Urinary bladder (tissue), 4 donors: Measurements from ENCODE around the gene PTPRO. TPM values are rescaled to one million over a fixed set of nuclear protein-coding genes. Genes with fewer than 3 reads are reported as not detected.
"Not testable (repeated sequence)": the region's sequence is repeated elsewhere in the genome, so short reads cannot be mapped to it uniquely, and the experiment has no call there.

Experiments used
- DNase-seq: peaks from one replicate; pipeline ENCODE4 v3.0.0-alpha.2; 2015; ENCODE audit errors: extremely low spot score
- H3K27ac ChIP-seq: one replicate; pipeline ENCODE4 v1.5.1; 2013; ENCODE audit warnings: low read depth, mild to moderate bottlenecking, moderate library complexity
- H3K36me3 ChIP-seq: one replicate; pipeline ENCODE4 v1.6.1; 2013; ENCODE audit warnings: mild to moderate bottlenecking, moderate library complexity; ENCODE audit not compliant: insufficient read depth
- H3K4me1 ChIP-seq: one replicate; pipeline ENCODE4 v1.6.1; 2013; ENCODE audit warnings: mild to moderate bottlenecking, moderate library complexity; ENCODE audit not compliant: insufficient read depth
- H3K4me3 ChIP-seq: one replicate; pipeline ENCODE4 v1.5.1; 2013; ENCODE audit warnings: low read depth, low read length
- WGBS: extraction: QIAGEN DNeasy Blood & Tissue Kit; methylation state at CpG from one replicate; pipeline ENCODE4 v1.1.7; 2013; 5-methylcytosine and 5-hydroxymethylcytosine counted together
- polyA plus RNA-seq: library from polyadenylated mRNA; stranded (reverse); fragments of 200-250 nt; gene quantifications from one replicate; pipeline ENCODE4 v1.2.3, GENCODE V29; 2013
- total RNA-seq: library from RNA; depleted of rRNA; stranded (reverse); fragments of >200 nt; gene quantifications from one replicate; pipeline ENCODE4 v1.2.3, GENCODE V29; 2014
- donor health status: healthy with polysubstance abuse.
- donor health status: healthy.

Gene PTPRO
- total and polyA plus RNA-seq, 2 donors, result 0.91 to 4.8 TPM

DNA sequence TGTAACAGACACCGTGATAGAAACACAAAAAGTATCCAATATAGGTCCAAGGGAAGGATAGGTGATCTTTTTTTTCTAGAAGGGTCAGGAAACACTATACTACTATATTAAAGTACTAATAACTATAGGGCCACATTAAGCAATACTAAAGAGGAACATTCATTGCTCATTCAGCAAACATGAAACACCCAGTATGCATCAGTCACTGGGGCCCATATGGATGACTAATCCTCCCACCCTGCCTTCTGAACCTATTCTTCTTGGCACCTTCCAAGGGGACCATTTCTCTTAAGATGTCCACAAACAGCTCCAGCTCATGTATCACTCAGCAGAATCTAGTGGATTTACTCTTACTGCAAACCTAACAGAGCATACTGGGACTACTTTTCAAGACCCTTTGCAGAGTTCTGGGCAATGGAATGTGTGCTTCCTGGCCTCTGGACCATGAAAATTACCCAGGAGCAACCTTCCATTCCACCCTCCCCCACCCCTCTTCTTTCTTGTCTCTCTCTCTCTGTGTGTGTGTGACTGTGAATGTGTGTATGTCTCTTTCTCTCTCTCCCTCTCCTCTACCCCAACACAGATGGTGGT, 279.0 kb downstream of the PTPRO start:
- Histone ChIP-seq H3K36me3 (no peaks in the 10 kb centered on the region), H3K4me3 (no peak overlapping the region), H3K4me1 (no peaks in the 10 kb centered on the region), H3K27ac (no peak overlapping the region)
- no peak for DNase-seq
- 95% methylated on average over 1 of the region's 1 CpG for WGBS

- no peaks in the 10 kb centered on the region for H3K4me1 ChIP-seq
- WGBS, result 93% methylated on average over 3 of the region's 3 CpGs
Measured at GRCh38 chr12:15602051-15602672, 279.9 kb downstream of the PTPRO start.

DNA sequence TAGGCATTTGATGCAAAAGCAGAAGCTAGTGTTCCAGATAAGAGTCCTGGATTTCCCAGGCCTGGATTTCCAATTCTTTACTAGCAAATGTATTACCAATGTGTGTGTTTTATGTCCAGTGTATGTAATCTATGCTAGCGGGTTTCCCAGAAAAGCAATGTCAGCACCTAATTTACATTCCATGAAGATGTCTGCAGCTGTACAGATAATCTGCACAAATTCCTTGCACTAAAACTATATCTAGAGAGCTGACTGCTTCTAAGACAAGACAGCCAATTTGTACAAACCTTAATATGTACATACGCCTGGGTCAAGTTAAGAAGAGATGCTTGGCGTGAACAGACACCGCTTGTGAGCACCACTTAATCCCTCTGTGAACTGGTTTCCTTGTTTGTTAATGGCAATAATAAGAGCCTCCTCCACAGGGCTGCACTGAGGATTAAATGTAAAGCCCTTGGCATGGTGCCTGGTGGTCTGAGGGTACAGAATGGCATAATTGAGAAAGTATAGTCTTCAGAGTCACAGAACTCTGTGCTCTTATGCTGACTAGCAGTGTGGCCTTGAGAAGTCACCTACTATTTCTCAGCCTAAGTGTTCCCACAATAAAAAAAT, 281.3 kb downstream of the PTPRO start:
- Histone ChIP-seq H3K36me3 (no peaks in the 10 kb centered on the region), H3K4me3 (no peak overlapping the region), H3K4me1 (no peaks in the 10 kb centered on the region), H3K27ac (no peak overlapping the region)
- DNase-seq, result no peak
- 64% methylated on average over 4 of the region's 4 CpGs for WGBS

More at GRCh38 chr12:15602051-15602672, 279.9 kb downstream of the PTPRO start:
- Histone ChIP-seq H3K27ac (no peak overlapping the region), H3K4me3 (no peak overlapping the region), H3K36me3 (no peaks in the 10 kb centered on the region)
- DNase-seq, result no peak

DNA sequence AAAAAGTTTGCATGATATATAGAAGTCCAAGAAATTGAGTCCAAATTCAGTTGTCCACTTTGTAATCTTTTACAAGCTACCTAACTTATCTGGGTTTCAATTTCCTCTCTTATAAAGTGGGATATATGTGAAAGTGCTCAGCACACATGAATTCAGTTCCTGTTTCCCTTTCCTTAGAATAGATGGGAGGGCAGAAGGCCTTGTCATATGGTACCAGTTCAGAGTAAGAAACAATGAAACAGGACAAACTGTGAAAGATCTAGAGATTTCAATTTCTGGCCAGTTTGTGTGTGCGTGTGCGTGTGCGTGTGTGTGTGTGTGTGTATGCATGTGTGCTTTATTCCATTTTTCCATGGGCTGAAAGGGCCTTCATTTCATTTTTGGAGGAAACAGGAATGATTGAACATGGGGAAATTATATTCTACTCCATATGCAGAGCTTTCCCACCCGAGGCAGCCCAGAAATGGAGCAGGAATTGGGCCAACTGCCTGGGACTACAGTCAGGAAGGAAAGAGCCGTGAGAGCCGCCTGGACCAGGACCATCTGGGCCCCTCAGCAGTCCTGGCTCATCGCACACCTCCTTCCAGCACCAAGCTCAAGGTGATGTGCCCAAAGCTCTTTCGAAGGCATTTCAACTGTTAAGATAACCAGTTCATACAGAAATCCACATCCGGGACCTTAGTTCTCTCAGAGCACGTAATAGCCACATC, 283.7 kb downstream of the PTPRO start:
- H3K36me3 ChIP-seq, result no peaks in the 10 kb centered on the region
- no peak overlapping the region for H3K4me3 ChIP-seq
- no peak overlapping the region for H3K27ac ChIP-seq
- no peaks in the 10 kb centered on the region for H3K4me1 ChIP-seq
- 86% methylated on average over 10 of the region's 10 CpGs for WGBS
- no peak for DNase-seq

DNA sequence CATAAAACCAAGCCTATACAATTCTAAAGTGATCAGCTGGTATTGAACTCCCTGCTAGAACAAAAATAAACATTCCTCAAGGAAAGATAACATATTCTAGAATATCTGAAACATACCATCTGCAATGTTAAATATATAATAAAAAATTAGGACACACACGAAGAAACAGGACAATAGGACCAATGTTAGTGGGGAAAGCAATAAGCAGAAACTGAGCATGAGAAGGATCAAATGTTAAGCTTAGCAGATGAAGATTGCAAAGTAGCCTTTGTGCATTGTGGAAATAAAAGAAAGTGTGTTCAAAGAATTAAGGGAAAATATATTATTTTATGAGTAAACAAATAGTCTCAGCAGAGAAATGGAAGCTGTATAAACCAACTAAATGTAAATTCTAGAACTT, 286.1 kb downstream of the PTPRO start:
- no peak overlapping the region for H3K27ac ChIP-seq
- no peak overlapping the region for H3K4me3 ChIP-seq
- no peak for DNase-seq
- H3K36me3 ChIP-seq, result no peaks in the 10 kb centered on the region
- H3K4me1 ChIP-seq, result no peaks in the 10 kb centered on the region
- WGBS, result 61% methylated on average over 1 of the region's 1 CpG

GRCh38 chr12:15608941-15609340, 286.6 kb downstream of the PTPRO start:
- Histone ChIP-seq H3K27ac (no peak overlapping the region), H3K4me3 (no peak overlapping the region), H3K36me3 (no peaks in the 10 kb centered on the region), H3K4me1 (no peaks in the 10 kb centered on the region)
- 97% methylated on average over 1 of the region's 1 CpG for WGBS
- no peak for DNase-seq

DNA sequence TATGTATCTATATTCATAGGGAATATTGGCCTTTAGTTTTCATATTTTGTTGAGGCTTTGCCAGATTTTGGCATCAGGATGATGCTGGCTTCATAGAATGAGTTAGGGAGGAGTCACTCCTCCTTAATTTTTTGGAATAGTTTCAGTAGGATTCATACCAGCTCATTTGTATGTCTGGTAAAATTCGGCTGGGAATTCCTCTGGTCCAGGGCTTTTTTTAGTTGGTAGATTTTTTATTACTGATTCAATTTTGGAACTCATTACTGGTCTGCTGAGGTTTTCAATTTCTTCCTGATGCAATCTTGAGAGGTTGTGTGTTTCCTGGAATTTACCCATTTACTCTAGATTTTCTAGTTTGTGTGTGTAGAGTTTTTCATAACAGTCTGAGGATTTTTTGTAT, 291.7 kb downstream of the PTPRO start:
- H3K4me3 ChIP-seq, result no peak overlapping the region
- 64% methylated on average over 1 of the region's 1 CpG for WGBS
- H3K27ac ChIP-seq, result no peak overlapping the region
- H3K4me1 ChIP-seq, result no peaks in the 10 kb centered on the region
- DNase-seq, result no peak
- H3K36me3 ChIP-seq, result no peaks in the 10 kb centered on the region

GRCh38 chr12:15616495-15616894, 294.2 kb downstream of the PTPRO start:
- H3K4me3 ChIP-seq, H3K36me3 ChIP-seq, H3K4me1 ChIP-seq, H3K27ac ChIP-seq, DNase-seq: not testable (repeated sequence)
- 95% methylated on average over 8 of the region's 8 CpGs for WGBS

DNA sequence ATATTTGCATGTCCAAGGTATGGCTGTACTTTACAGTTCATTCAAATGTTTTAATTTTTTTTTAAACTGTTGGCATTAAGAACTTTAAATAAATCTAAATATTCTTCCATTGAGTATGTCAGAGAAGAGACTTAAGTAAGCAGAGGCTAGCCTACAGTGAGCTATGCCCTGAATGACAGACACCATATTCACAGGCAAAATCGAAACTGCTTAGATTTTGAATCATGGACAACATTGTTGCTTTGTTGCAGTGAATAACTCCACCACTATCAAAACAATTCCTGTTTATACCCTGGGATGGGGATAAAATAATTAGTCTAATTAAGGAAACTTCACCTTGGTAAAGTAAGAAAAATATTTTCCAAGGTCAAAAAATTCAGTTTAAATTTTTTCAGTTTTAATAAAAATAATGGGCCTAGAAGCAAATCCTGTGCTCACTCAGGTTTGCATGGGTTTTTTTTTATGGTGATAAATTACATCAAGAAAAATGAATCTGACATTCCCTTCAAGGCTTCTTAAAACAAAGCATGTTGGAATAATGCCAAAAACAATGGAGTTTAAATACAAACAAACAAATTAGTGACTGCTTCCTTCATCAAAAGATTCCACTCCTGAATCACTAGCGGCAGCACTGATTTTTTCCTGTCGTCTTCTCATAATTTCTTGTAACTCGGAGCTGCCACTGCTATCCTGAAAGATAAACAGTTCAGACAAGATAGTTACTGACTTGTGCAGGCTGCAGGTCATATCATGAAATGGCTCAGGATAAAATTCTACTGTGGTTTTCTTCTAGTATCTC, 298.6 kb downstream of the PTPRO start:
- Histone ChIP-seq H3K36me3 (no peaks in the 10 kb centered on the region), H3K27ac (no peak overlapping the region), H3K4me3 (no peak overlapping the region), H3K4me1 (no peaks in the 10 kb centered on the region)
- WGBS, result 51% methylated on average over 4 of the region's 4 CpGs
- DNase-seq, result no peak

GRCh38 chr12:15625075-15625474, 302.8 kb downstream of the PTPRO start:
- no peak overlapping the region for H3K27ac ChIP-seq
- H3K36me3 ChIP-seq, result no peaks in the 10 kb centered on the region
- no peaks in the 10 kb centered on the region for H3K4me1 ChIP-seq
- 97% methylated on average over 2 of the region's 2 CpGs for WGBS
- no peak for DNase-seq
- H3K4me3 ChIP-seq, result no peak overlapping the region

GRCh38 chr12:15627995-15628945, 306.0 kb downstream of the PTPRO start:
- WGBS, result 35% methylated on average over 4 of the region's 4 CpGs
- peaks cover 4% of the 10 kb centered on the region for H3K36me3 ChIP-seq

GRCh38 chr12:15629108-15629507, 306.8 kb downstream of the PTPRO start:
- DNase-seq, result no peak
- Histone ChIP-seq H3K36me3 (peaks cover 4% of the 10 kb centered on the region), H3K27ac (no peak overlapping the region), H3K4me3 (no peak overlapping the region), H3K4me1 (no peaks in the 10 kb centered on the region)
- WGBS, result 7% methylated on average over 5 of the region's 5 CpGs

More at GRCh38 chr12:15627995-15628945, 306.0 kb downstream of the PTPRO start:
- no peak for DNase-seq
- Histone ChIP-seq H3K4me3 (no peak overlapping the region), H3K27ac (peak overlapping the region; percentile 38), H3K4me1 (no peaks in the 10 kb centered on the region)
